Liver (tissue), 3 donors: ENCODE data around the gene COLEC12.

Experiments
- GABPA ChIP-seq, 2 donors: IDR thresholded peaks in 1 of 2; conservative IDR thresholded peaks in 1 of 2; 2 replicates each; pipeline ENCODE4 v1.6.1; 2016; ENCODE audit warnings: antibody characterized with exemption in 2 of 2, mild to moderate bottlenecking in 1 of 2, moderate library complexity in 1 of 2
- TF ChIP-seq, protein P1 (sequence below): fragments of 150-350 bp; IDR thresholded peaks from 2 replicates; pipeline ENCODE4 v1.5.1; 2017; ENCODE audit warnings: improper control_type of control experiment, low read depth, low read length; ENCODE audit not compliant: missing input control
- donor health status: healthy.
- donor health status: healthy.

DNA sequence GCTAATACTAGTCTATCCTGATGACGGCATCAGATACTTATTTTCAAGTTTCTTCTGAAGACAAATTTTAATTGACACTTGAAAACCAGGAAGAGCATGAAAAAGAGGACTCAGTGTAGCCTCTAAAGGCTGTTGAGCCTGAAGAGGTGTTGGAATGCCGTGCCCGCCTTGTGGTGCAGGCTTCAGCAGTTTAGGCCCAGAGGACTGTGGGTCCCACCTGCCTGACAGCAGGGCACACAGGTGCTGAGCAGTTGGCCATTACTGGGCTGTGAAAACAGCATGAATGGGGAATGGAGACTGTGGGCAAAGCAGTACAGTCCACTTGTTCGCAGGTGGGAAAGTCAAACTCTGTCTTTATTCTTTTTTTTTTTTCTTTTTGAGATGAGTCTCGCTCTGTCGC, 182.9 kb downstream of the COLEC12 start:
- TF ChIP-seq, protein P1, sequence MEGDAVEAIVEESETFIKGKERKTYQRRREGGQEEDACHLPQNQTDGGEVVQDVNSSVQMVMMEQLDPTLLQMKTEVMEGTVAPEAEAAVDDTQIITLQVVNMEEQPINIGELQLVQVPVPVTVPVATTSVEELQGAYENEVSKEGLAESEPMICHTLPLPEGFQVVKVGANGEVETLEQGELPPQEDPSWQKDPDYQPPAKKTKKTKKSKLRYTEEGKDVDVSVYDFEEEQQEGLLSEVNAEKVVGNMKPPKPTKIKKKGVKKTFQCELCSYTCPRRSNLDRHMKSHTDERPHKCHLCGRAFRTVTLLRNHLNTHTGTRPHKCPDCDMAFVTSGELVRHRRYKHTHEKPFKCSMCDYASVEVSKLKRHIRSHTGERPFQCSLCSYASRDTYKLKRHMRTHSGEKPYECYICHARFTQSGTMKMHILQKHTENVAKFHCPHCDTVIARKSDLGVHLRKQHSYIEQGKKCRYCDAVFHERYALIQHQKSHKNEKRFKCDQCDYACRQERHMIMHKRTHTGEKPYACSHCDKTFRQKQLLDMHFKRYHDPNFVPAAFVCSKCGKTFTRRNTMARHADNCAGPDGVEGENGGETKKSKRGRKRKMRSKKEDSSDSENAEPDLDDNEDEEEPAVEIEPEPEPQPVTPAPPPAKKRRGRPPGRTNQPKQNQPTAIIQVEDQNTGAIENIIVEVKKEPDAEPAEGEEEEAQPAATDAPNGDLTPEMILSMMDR: no peak
- no peak for TF ChIP-seq GABPA (IDR thresholded peaks at IDR 0.05 in 1 of 2, conservative IDR thresholded peaks at IDR 0.05 in 1 of 2)
